22Rv1 (cell line): ENCODE measurements around the gene SELE.

ENCODE experiments used
- H3K27ac ChIP-seq: fragments of 450-650 bp; 2 replicates; pipeline ENCODE4 v1.5.1; 2017
- ZFX ChIP-seq: fragments of 450-650 bp; IDR thresholded peaks from 2 replicates; pipeline ENCODE4 v1.6.1; 2017; ENCODE audit warnings: antibody characterized with exemption, borderline replicate concordance
- TF ChIP-seq, protein P1 (sequence below): fragments of 450-650 bp; IDR thresholded peaks from 2 replicates; pipeline ENCODE4 v1.5.1; 2017; ENCODE audit warnings: mild to moderate bottlenecking

Gene SELE

GRCh38 chr1:169764919-169765318 is 31.0 kb upstream of the SELE start:
- H3K27ac ChIP-seq = no peak overlapping the region
- no peak for TF ChIP-seq ZFX
- TF ChIP-seq, protein P1, sequence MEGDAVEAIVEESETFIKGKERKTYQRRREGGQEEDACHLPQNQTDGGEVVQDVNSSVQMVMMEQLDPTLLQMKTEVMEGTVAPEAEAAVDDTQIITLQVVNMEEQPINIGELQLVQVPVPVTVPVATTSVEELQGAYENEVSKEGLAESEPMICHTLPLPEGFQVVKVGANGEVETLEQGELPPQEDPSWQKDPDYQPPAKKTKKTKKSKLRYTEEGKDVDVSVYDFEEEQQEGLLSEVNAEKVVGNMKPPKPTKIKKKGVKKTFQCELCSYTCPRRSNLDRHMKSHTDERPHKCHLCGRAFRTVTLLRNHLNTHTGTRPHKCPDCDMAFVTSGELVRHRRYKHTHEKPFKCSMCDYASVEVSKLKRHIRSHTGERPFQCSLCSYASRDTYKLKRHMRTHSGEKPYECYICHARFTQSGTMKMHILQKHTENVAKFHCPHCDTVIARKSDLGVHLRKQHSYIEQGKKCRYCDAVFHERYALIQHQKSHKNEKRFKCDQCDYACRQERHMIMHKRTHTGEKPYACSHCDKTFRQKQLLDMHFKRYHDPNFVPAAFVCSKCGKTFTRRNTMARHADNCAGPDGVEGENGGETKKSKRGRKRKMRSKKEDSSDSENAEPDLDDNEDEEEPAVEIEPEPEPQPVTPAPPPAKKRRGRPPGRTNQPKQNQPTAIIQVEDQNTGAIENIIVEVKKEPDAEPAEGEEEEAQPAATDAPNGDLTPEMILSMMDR = no peak

GRCh38 chr1:169762699-169763098 is 28.8 kb upstream of the SELE start:
- no peak overlapping the region for H3K27ac ChIP-seq
- no peak for TF ChIP-seq ZFX
- TF ChIP-seq, protein P1 = no peak

- TF ChIP-seq ZFX = no peak
- TF ChIP-seq, protein P1 = no peak
- H3K27ac ChIP-seq = no peak overlapping the region
Measured at GRCh38 chr1:169759038-169759437, 25.2 kb upstream of the SELE start.

GRCh38 chr1:169753549-169753948 is 19.7 kb upstream of the SELE start:
- TF ChIP-seq, protein P1 = no peak
- no peak for TF ChIP-seq ZFX
- H3K27ac ChIP-seq = no peak overlapping the region

DNA sequence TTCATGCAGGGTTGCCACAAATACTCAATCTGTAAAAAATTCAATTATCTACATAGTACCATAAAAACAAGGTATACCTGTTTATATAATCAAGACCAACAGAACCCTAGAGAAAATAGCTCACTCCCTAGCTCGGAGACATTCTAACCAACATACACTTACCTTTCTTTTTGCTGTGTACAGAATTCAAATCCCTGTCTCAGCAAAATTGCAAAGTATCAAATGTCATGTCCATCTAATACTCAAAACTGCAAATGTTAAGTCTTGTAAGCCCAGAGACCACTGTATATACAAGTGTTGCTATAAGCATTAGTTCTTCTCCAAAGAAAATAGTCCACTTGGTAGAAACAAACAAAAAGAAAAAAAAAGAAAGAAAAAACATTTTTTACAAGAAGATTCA is 16.2 kb upstream of the SELE start:
- no peak for TF ChIP-seq ZFX
- TF ChIP-seq, protein P1 = no peak
- no peak overlapping the region for H3K27ac ChIP-seq

GRCh38 chr1:169746550-169746949 is 12.7 kb upstream of the SELE start:
- no peak overlapping the region for H3K27ac ChIP-seq
- no peak for TF ChIP-seq ZFX
- TF ChIP-seq, protein P1 = no peak

DNA sequence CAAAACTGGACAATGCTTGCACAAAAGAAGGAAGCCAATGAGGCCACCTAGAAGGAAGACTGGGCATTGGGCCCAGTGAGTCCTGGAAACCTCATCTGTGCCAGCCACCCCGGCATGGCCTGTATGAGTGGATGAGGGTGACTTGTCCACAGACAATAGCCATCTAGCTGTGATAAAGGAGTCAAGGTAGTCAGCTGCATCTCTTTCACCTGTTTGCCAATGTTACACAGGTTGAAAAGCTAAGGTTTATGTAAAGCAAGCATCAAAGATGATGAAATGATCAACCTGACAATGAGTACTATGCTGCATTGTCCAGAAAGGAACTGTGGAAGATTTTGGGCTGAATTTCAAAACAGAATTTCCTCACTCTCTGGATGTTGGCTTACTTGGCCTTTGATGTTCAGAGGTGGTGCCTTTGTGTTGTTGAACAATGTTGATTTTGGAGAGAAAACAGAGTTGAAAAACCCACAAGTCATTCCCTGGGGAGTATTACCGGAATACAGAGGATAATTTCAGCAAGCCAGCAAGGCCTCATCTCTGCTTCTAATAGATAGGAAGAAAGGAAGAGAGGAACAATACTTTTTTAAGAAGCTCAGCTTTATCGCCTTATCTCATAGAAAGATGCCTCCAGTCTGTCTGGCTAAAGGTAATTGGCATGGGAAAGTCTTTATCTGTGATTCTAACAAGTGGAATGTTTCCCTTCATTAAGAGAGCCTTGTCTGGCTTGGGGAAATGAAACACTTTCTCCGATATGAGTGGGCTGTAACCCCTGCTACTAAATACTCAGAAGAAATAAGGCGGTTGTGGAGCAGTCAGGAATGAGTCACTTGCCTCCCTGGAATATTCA is 11.4 kb upstream of the SELE start:
- no peak overlapping the region for H3K27ac ChIP-seq

More for the DNA sequence above, 11.4 kb upstream of the SELE start:
- TF ChIP-seq ZFX = no peak
- TF ChIP-seq, protein P1 = no peak
